MM.1S (cell line): ENCODE data around the gene TMEM72.

Experiments used
- CTCF ChIP-seq: fragments of 300-600 bp; sonication (generic); IDR thresholded peaks from 2 replicates; pipeline ENCODE4 v1.5.1; 2016; ENCODE audit warnings: antibody characterized with exemption, low read length, mixed read lengths
- EZH2phosphoT487 ChIP-seq: fragments of 300-600 bp; sonication (generic); IDR thresholded peaks from 2 replicates; pipeline ENCODE4 v1.6.1; 2018; ENCODE audit warnings: antibody characterized with exemption, low read length

- TF ChIP-seq CTCF (no peak), EZH2phosphoT487 (no peak)
These were observed 42.9 kb downstream of the TMEM72 start for GRCh38 chr10:44954042-44954441.
